HG03558 (cell line): ENCODE results near the gene FCHSD1.

ENCODE experiments used
- ATAC-seq: cut with Tn5 transposase; IDR thresholded peaks from one replicate; pipeline ENCODE4 v1.9.1; 2021; ENCODE audit warnings: moderate number of reproducible peaks; ENCODE audit not compliant: unreplicated experiment; ENCODE audit errors: extremely low read depth

Gene FCHSD1

GRCh38 chr5:141590127-141590526 is 61.1 kb downstream of the FCHSD1 start:
- ATAC-seq: no peak
